ENCODE measurements around the gene CEMP1. TPM values are rescaled to one million over a fixed set of nuclear protein-coding genes. Genes with fewer than 3 reads are reported as not detected.

CEMP1 gene
- total RNA-seq, 1 donor from 2014 or later = 0.22 TPM

- Mint-ChIP-seq H3K36me3 (no peaks in the 10 kb centered on the region), H3K4me3 (peak overlapping the region; percentile 92), H3K4me1 (ENCODE audit: unreplicated experiment) (peaks cover 47% of the 10 kb centered on the region), H3K27ac (peak overlapping the region; percentile 98), H3K27me3 (no peaks in the 10 kb centered on the region), H3K9me3 (no peaks in the 10 kb centered on the region)
- no peak for TF ChIP-seq CTCF (conservative IDR thresholded peaks at IDR 0.05)
- DNase-seq (ENCODE audit: extremely low spot score, unreplicated experiment) = no peak
Measured at GRCh38 chr16:2514333-2515179, 16.7 kb downstream of the CEMP1 start.

GRCh38 chr16:2513405-2514332, 17.5 kb downstream of the CEMP1 start, which contains the start of gene ATP6V0C:
TSS of gene ATP6V0C (plus strand) at chr16:2513952. CDS start at chr16:2514104, 152 bp downstream.
- Mint-ChIP-seq H3K36me3 (no peaks in the 10 kb centered on the region), H3K4me3 (peak within 1 kb of the TSS; percentile 92), H3K27me3 (no peaks in the 10 kb centered on the region), H3K9me3 (no peaks in the 10 kb centered on the region), H3K4me1 (ENCODE audit: unreplicated experiment) (peaks cover 46% of the 10 kb centered on the region), H3K27ac (peak within 1 kb of the TSS; percentile 98)
- peak; percentile 94 for DNase-seq (ENCODE audit: extremely low spot score, unreplicated experiment)
- no peak for TF ChIP-seq CTCF (conservative IDR thresholded peaks at IDR 0.05)

GRCh38 chr16:2512735-2513404, 18.3 kb downstream of the CEMP1 start:
- no peaks in the 10 kb centered on the region for H3K36me3 Mint-ChIP-seq
- peak overlapping the region; percentile 90 for H3K4me3 Mint-ChIP-seq
- no peak for DNase-seq (ENCODE audit: extremely low spot score, unreplicated experiment)
- peaks cover 43% of the 10 kb centered on the region for H3K4me1 Mint-ChIP-seq (ENCODE audit: unreplicated experiment)
- no peaks in the 10 kb centered on the region for H3K9me3 Mint-ChIP-seq
- H3K27ac Mint-ChIP-seq = peak overlapping the region; percentile 90
- peak; percentile 19 for TF ChIP-seq CTCF (conservative IDR thresholded peaks at IDR 0.05)
- H3K27me3 Mint-ChIP-seq = no peaks in the 10 kb centered on the region

- peak overlapping the region; percentile 90 for H3K27ac Mint-ChIP-seq
- TF ChIP-seq CTCF (conservative IDR thresholded peaks at IDR 0.05) = no peak
- H3K4me1 Mint-ChIP-seq (ENCODE audit: unreplicated experiment) = peaks cover 37% of the 10 kb centered on the region
- no peaks in the 10 kb centered on the region for H3K36me3 Mint-ChIP-seq
- peak overlapping the region; percentile 90 for H3K4me3 Mint-ChIP-seq
- DNase-seq (ENCODE audit: extremely low spot score, unreplicated experiment) = no peak
- no peaks in the 10 kb centered on the region for H3K9me3 Mint-ChIP-seq
- H3K27me3 Mint-ChIP-seq = no peaks in the 10 kb centered on the region
Measured at GRCh38 chr16:2511996-2512734, 19.0 kb downstream of the CEMP1 start.

Measured in type B pancreatic cell (in vitro differentiated cells).